Measurements from ENCODE around the gene CYB5R4. TPM values are rescaled to one million over a fixed set of nuclear protein-coding genes. Genes with fewer than 3 reads are reported as not detected.

The CYB5R4 gene
- total RNA-seq, 1 experiment from 2014 or later: 12.5 TPM

DNA sequence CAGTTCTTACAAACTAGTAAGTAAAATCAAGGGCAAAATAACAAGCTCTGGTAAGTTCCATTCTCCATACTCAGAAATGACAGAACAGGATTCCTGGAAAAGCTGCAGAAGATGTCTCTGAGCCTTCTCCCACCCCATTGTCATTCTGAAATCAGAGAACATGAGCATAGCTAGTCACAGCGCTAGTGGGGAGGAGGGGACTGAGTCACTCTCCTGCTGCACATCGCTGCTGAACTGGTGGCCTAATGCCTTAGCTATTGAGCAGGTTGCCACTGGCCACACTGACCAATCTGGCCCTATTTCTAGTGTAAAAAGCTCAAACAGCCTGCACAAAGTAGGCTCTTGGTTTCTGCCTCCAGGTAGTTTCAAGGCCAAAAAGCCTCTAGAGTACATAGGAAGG is 32.4 kb upstream of the CYB5R4 start (continued):
- TF ChIP-seq, protein P1, sequence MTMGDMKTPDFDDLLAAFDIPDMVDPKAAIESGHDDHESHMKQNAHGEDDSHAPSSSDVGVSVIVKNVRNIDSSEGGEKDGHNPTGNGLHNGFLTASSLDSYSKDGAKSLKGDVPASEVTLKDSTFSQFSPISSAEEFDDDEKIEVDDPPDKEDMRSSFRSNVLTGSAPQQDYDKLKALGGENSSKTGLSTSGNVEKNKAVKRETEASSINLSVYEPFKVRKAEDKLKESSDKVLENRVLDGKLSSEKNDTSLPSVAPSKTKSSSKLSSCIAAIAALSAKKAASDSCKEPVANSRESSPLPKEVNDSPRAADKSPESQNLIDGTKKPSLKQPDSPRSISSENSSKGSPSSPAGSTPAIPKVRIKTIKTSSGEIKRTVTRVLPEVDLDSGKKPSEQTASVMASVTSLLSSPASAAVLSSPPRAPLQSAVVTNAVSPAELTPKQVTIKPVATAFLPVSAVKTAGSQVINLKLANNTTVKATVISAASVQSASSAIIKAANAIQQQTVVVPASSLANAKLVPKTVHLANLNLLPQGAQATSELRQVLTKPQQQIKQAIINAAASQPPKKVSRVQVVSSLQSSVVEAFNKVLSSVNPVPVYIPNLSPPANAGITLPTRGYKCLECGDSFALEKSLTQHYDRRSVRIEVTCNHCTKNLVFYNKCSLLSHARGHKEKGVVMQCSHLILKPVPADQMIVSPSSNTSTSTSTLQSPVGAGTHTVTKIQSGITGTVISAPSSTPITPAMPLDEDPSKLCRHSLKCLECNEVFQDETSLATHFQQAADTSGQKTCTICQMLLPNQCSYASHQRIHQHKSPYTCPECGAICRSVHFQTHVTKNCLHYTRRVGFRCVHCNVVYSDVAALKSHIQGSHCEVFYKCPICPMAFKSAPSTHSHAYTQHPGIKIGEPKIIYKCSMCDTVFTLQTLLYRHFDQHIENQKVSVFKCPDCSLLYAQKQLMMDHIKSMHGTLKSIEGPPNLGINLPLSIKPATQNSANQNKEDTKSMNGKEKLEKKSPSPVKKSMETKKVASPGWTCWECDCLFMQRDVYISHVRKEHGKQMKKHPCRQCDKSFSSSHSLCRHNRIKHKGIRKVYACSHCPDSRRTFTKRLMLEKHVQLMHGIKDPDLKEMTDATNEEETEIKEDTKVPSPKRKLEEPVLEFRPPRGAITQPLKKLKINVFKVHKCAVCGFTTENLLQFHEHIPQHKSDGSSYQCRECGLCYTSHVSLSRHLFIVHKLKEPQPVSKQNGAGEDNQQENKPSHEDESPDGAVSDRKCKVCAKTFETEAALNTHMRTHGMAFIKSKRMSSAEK (CRISPR knock-in tag; IDR thresholded peaks at IDR 0.05; ENCODE audit: borderline replicate concordance): no peak
- TF ChIP-seq, protein P2, sequence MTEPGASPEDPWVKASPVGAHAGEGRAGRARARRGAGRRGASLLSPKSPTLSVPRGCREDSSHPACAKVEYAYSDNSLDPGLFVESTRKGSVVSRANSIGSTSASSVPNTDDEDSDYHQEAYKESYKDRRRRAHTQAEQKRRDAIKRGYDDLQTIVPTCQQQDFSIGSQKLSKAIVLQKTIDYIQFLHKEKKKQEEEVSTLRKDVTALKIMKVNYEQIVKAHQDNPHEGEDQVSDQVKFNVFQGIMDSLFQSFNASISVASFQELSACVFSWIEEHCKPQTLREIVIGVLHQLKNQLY (CRISPR knock-in tag; IDR thresholded peaks at IDR 0.05): no peak
- no peak for TF ChIP-seq ZNF396 (CRISPR knock-in tag; IDR thresholded peaks at IDR 0.05; ENCODE audit: borderline replicate concordance)
- TF ChIP-seq, protein P3, sequence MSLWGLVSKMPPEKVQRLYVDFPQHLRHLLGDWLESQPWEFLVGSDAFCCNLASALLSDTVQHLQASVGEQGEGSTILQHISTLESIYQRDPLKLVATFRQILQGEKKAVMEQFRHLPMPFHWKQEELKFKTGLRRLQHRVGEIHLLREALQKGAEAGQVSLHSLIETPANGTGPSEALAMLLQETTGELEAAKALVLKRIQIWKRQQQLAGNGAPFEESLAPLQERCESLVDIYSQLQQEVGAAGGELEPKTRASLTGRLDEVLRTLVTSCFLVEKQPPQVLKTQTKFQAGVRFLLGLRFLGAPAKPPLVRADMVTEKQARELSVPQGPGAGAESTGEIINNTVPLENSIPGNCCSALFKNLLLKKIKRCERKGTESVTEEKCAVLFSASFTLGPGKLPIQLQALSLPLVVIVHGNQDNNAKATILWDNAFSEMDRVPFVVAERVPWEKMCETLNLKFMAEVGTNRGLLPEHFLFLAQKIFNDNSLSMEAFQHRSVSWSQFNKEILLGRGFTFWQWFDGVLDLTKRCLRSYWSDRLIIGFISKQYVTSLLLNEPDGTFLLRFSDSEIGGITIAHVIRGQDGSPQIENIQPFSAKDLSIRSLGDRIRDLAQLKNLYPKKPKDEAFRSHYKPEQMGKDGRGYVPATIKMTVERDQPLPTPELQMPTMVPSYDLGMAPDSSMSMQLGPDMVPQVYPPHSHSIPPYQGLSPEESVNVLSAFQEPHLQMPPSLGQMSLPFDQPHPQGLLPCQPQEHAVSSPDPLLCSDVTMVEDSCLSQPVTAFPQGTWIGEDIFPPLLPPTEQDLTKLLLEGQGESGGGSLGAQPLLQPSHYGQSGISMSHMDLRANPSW (CRISPR knock-in tag; conservative IDR thresholded peaks at IDR 0.05; ENCODE audit: low read depth): no peak
- TF ChIP-seq ZNF423 (CRISPR knock-in tag; IDR thresholded peaks at IDR 0.05): no peak
- TF ChIP-seq TEAD4 (CRISPR knock-in tag; IDR thresholded peaks at IDR 0.05): no peak
- TF ChIP-seq SP1 (CRISPR knock-in tag; conservative IDR thresholded peaks at IDR 0.05): no peak

DNA sequence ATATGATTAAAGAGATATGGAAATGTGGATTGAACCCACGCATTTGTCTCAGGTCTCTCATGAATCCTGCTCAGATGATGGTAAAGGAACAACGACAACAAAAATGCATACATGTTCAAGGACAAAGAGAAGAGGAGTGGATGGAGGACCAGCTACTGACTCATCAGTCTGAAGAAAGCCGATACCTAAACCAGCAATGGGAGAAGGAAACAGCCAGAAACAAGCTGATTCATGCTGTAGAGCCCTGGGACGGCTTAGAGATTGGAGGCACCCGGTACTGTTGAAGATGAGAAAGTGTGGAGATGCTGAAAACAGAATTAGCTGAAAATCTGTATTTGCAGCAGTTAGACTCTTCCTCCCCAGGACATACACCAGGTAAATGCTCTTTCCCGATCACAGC is 20.8 kb upstream of the CYB5R4 start:
- H3K36me3 Mint-ChIP-seq: peaks cover 26% of the 10 kb centered on the region
- H3K9me3 Mint-ChIP-seq: peaks cover 54% of the 10 kb centered on the region
- POLR2A ChIA-PET: no interaction called here
- no peak; the same call in 1 of the 2 replicates for ATAC-seq
- H3K4me1 Mint-ChIP-seq: no peaks in the 10 kb centered on the region
- DNase-seq (ENCODE audit: low spot score): no peak
- no peak overlapping the region for H3K27ac Mint-ChIP-seq
- H3K4me3 Mint-ChIP-seq: no peak overlapping the region
- no peaks in the 10 kb centered on the region for H3K27me3 Mint-ChIP-seq (ENCODE audit: low read depth)
- CTCF ChIA-PET: no interaction called here
- TF ChIP-seq, protein P4, sequence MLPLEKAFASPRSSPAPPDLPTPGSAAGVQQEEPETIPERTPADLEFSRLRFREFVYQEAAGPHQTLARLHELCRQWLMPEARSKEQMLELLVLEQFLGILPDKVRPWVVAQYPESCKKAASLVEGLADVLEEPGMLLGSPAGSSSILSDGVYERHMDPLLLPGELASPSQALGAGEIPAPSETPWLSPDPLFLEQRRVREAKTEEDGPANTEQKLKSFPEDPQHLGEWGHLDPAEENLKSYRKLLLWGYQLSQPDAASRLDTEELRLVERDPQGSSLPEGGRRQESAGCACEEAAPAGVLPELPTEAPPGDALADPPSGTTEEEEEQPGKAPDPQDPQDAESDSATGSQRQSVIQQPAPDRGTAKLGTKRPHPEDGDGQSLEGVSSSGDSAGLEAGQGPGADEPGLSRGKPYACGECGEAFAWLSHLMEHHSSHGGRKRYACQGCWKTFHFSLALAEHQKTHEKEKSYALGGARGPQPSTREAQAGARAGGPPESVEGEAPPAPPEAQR (CRISPR knock-in tag; IDR thresholded peaks at IDR 0.05): no peak
- TF ChIP-seq RORB (CRISPR knock-in tag; IDR thresholded peaks at IDR 0.05): no peak
- no peak for TF ChIP-seq TEAD1 (CRISPR knock-in tag; IDR thresholded peaks at IDR 0.05)
- TF ChIP-seq ZNF263 (CRISPR knock-in tag; IDR thresholded peaks at IDR 0.05; ENCODE audit: low read depth): no peak
- no peak for TF ChIP-seq TCF7 (CRISPR knock-in tag; IDR thresholded peaks at IDR 0.05; ENCODE audit: low read depth)
- TF ChIP-seq, protein P5, sequence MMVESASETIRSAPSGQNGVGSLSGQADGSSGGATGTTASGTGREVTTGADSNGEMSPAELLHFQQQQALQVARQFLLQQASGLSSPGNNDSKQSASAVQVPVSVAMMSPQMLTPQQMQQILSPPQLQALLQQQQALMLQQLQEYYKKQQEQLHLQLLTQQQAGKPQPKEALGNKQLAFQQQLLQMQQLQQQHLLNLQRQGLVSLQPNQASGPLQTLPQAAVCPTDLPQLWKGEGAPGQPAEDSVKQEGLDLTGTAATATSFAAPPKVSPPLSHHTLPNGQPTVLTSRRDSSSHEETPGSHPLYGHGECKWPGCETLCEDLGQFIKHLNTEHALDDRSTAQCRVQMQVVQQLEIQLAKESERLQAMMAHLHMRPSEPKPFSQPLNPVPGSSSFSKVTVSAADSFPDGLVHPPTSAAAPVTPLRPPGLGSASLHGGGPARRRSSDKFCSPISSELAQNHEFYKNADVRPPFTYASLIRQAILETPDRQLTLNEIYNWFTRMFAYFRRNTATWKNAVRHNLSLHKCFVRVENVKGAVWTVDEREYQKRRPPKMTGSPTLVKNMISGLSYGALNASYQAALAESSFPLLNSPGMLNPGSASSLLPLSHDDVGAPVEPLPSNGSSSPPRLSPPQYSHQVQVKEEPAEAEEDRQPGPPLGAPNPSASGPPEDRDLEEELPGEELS (CRISPR knock-in tag; IDR thresholded peaks at IDR 0.05): no peak
- TF ChIP-seq FOXP1 (CRISPR knock-in tag; IDR thresholded peaks at IDR 0.05; ENCODE audit: borderline replicate concordance): no peak
- TF ChIP-seq, protein P6, sequence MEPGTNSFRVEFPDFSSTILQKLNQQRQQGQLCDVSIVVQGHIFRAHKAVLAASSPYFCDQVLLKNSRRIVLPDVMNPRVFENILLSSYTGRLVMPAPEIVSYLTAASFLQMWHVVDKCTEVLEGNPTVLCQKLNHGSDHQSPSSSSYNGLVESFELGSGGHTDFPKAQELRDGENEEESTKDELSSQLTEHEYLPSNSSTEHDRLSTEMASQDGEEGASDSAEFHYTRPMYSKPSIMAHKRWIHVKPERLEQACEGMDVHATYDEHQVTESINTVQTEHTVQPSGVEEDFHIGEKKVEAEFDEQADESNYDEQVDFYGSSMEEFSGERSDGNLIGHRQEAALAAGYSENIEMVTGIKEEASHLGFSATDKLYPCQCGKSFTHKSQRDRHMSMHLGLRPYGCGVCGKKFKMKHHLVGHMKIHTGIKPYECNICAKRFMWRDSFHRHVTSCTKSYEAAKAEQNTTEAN (CRISPR knock-in tag; IDR thresholded peaks at IDR 0.05): no peak
- TF ChIP-seq, protein P7, sequence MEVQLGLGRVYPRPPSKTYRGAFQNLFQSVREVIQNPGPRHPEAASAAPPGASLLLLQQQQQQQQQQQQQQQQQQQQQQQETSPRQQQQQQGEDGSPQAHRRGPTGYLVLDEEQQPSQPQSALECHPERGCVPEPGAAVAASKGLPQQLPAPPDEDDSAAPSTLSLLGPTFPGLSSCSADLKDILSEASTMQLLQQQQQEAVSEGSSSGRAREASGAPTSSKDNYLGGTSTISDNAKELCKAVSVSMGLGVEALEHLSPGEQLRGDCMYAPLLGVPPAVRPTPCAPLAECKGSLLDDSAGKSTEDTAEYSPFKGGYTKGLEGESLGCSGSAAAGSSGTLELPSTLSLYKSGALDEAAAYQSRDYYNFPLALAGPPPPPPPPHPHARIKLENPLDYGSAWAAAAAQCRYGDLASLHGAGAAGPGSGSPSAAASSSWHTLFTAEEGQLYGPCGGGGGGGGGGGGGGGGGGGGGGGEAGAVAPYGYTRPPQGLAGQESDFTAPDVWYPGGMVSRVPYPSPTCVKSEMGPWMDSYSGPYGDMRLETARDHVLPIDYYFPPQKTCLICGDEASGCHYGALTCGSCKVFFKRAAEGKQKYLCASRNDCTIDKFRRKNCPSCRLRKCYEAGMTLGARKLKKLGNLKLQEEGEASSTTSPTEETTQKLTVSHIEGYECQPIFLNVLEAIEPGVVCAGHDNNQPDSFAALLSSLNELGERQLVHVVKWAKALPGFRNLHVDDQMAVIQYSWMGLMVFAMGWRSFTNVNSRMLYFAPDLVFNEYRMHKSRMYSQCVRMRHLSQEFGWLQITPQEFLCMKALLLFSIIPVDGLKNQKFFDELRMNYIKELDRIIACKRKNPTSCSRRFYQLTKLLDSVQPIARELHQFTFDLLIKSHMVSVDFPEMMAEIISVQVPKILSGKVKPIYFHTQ (CRISPR knock-in tag; IDR thresholded peaks at IDR 0.05): no peak
- TF ChIP-seq, protein P8, sequence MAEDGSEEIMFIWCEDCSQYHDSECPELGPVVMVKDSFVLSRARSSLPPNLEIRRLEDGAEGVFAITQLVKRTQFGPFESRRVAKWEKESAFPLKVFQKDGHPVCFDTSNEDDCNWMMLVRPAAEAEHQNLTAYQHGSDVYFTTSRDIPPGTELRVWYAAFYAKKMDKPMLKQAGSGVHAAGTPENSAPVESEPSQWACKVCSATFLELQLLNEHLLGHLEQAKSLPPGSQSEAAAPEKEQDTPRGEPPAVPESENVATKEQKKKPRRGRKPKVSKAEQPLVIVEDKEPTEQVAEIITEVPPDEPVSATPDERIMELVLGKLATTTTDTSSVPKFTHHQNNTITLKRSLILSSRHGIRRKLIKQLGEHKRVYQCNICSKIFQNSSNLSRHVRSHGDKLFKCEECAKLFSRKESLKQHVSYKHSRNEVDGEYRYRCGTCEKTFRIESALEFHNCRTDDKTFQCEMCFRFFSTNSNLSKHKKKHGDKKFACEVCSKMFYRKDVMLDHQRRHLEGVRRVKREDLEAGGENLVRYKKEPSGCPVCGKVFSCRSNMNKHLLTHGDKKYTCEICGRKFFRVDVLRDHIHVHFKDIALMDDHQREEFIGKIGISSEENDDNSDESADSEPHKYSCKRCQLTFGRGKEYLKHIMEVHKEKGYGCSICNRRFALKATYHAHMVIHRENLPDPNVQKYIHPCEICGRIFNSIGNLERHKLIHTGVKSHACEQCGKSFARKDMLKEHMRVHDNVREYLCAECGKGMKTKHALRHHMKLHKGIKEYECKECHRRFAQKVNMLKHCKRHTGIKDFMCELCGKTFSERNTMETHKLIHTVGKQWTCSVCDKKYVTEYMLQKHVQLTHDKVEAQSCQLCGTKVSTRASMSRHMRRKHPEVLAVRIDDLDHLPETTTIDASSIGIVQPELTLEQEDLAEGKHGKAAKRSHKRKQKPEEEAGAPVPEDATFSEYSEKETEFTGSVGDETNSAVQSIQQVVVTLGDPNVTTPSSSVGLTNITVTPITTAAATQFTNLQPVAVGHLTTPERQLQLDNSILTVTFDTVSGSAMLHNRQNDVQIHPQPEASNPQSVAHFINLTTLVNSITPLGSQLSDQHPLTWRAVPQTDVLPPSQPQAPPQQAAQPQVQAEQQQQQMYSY (CRISPR knock-in tag; IDR thresholded peaks at IDR 0.05): no peak
